SK-N-SH (cell line): ENCODE measurements around the gene PSMF1.

Source experiments
- EP300 ChIP-seq, 2 experiments: IDR thresholded peaks; 2 replicates each; pipeline versions ENCODE4 v1.4.0 to v1.6.1; 2012; ENCODE audit warnings: borderline replicate concordance in 1 of 2, low read depth in 1 of 2, low read length in 1 of 2
- EZH2phosphoT487 ChIP-seq: fragments of 200-600 bp; sonication (generic); IDR thresholded peaks from 2 replicates; pipeline ENCODE4 v1.6.1; 2017; ENCODE audit warnings: low read depth, mixed run types, mild to moderate bottlenecking, antibody characterized with exemption, moderate library complexity, borderline replicate concordance
- GABPA ChIP-seq: IDR thresholded peaks from 2 replicates; pipeline ENCODE4 v1.4.0; 2012; ENCODE audit warnings: low read depth, mild to moderate bottlenecking
- JUND ChIP-seq: IDR thresholded peaks from 2 replicates; pipeline ENCODE4 v1.4.0; 2012
- NFIC ChIP-seq: IDR thresholded peaks from 2 replicates; pipeline ENCODE4 v1.4.0; 2012; ENCODE audit warnings: borderline replicate concordance
- POLR2AphosphoS5 ChIP-seq: IDR thresholded peaks from 2 replicates; pipeline ENCODE4 v1.6.1; 2012; ENCODE audit warnings: low read depth, low read length
- RAD21 ChIP-seq: IDR thresholded peaks from 2 replicates; pipeline ENCODE4 v1.6.1; 2012; ENCODE audit warnings: mild to moderate bottlenecking, low read length
- REST ChIP-seq: IDR thresholded peaks from 2 replicates; pipeline ENCODE4 v1.6.1; 2012; ENCODE audit warnings: mild to moderate bottlenecking, low read depth, low read length, moderate library complexity
- SIN3A ChIP-seq: IDR thresholded peaks from 2 replicates; pipeline ENCODE4 v1.6.1; 2012; ENCODE audit warnings: low read depth, mild to moderate bottlenecking, low read length, moderate library complexity, borderline replicate concordance
- TAF1 ChIP-seq: IDR thresholded peaks from 2 replicates; pipeline ENCODE4 v1.6.1; 2012; ENCODE audit warnings: low read depth, mild to moderate bottlenecking, low read length, moderate library complexity, borderline replicate concordance
- TCF12 ChIP-seq: IDR thresholded peaks from 2 replicates; pipeline ENCODE4 v1.4.0; 2012
- USF2 ChIP-seq: fragments of 150-350 bp; IDR thresholded peaks from 2 replicates; pipeline ENCODE4 v1.6.1; 2017; ENCODE audit warnings: antibody characterized with exemption, low read length, low read depth, borderline replicate concordance
- TF ChIP-seq, protein P1 (sequence below): fragments of 200-600 bp; sonication (generic); IDR thresholded peaks from 2 replicates; pipeline ENCODE4 v1.6.1; 2017; ENCODE audit warnings: antibody characterized with exemption, mild to moderate bottlenecking, moderate library complexity
- TF ChIP-seq, protein P2 (sequence below): fragments of 150-350 bp; IDR thresholded peaks from 2 replicates; pipeline ENCODE4 v1.6.1; 2016; ENCODE audit warnings: mild to moderate bottlenecking, low read depth, low read length

GRCh38 chr20:1166948-1167720, 48.7 kb downstream of the PSMF1 start:
- no peak for TF ChIP-seq SIN3A
- TF ChIP-seq, protein P1, sequence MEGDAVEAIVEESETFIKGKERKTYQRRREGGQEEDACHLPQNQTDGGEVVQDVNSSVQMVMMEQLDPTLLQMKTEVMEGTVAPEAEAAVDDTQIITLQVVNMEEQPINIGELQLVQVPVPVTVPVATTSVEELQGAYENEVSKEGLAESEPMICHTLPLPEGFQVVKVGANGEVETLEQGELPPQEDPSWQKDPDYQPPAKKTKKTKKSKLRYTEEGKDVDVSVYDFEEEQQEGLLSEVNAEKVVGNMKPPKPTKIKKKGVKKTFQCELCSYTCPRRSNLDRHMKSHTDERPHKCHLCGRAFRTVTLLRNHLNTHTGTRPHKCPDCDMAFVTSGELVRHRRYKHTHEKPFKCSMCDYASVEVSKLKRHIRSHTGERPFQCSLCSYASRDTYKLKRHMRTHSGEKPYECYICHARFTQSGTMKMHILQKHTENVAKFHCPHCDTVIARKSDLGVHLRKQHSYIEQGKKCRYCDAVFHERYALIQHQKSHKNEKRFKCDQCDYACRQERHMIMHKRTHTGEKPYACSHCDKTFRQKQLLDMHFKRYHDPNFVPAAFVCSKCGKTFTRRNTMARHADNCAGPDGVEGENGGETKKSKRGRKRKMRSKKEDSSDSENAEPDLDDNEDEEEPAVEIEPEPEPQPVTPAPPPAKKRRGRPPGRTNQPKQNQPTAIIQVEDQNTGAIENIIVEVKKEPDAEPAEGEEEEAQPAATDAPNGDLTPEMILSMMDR, result no peak
- no peak for TF ChIP-seq TAF1
- TF ChIP-seq NFIC, result no peak
- no peak for TF ChIP-seq RAD21
- no peak for TF ChIP-seq TCF12
- TF ChIP-seq USF2, result no peak
- TF ChIP-seq JUND, result no peak
- TF ChIP-seq REST, result no peak
- TF ChIP-seq POLR2AphosphoS5, result no peak
- no peak for TF ChIP-seq EP300 (IDR thresholded peaks at IDR 0.05; ENCODE audit: borderline replicate concordance in 1 of 2, low read depth in 1 of 2, low read length in 1 of 2)
- TF ChIP-seq, protein P2, sequence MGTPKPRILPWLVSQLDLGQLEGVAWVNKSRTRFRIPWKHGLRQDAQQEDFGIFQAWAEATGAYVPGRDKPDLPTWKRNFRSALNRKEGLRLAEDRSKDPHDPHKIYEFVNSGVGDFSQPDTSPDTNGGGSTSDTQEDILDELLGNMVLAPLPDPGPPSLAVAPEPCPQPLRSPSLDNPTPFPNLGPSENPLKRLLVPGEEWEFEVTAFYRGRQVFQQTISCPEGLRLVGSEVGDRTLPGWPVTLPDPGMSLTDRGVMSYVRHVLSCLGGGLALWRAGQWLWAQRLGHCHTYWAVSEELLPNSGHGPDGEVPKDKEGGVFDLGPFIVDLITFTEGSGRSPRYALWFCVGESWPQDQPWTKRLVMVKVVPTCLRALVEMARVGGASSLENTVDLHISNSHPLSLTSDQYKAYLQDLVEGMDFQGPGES, result no peak
- TF ChIP-seq EZH2phosphoT487, result no peak
- TF ChIP-seq GABPA, result no peak
